GM19467 (cell line): ENCODE results near the gene PI4KB.

Experiments used
- ATAC-seq: cut with Tn5 transposase; IDR thresholded peaks from one replicate; pipeline ENCODE4 v1.9.1; 2021; ENCODE audit warnings: mild to moderate bottlenecking, moderate library complexity; ENCODE audit not compliant: unreplicated experiment

The PI4KB gene

GRCh38 chr1:151312826-151313225 lies 14.4 kb downstream of the PI4KB start:
- ATAC-seq: no peak

- no peak for ATAC-seq
Observed at GRCh38 chr1:151312411-151312810, 14.8 kb downstream of the PI4KB start.

DNA sequence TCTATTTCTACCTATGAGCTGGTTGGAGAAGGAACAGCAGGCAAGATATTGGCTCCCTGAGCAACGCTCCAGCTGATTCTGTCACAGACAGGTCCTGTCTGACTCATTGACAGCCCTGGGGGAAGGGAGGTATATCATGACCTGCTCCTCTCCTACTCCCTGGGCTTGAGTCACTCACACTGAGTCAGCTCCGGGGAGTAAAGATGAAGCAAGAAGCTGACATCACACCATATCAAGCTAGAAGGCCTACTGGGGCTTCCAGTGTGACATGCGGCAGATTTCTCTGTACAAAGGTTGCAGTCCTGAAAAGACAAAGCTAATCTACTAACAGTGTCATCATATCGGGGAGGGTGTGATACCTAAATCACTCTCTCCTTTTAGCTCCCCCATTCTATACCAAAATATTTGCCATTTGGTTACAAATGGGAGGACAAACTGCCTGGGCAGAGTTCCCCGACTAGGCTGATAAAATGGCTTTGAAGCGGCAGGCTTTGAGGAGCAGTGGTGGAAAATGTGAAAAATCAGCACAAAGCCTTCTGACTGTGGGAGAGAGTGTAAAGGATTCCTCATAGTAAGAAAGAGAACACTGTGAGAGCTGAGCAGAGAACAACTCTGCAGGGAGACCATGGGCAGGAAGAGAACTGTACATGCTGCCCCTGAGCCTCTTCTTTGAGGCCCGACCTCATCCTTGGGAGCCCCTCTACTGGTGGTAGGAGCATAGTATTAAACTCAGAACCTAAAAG lies 15.5 kb downstream of the PI4KB start:
- ATAC-seq: no peak

DNA sequence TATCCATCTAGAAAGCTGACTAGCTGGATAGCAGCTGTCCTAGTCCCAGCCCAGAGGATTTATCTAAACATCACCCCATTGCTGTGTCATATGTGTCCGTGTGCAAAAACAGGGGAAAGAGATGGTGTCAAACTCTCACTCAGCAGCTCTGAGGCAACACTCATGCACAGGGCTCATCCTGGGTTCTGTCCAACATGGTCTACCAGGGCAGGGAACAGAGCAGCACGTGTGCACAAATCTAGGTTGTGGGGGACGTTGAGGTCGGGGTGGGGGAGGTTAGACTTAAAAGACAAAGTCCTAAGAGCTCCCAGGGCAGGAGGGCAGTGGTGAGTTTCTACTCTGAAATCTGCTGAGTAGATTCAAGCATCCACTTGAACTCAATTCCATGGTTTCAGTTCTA lies 16.2 kb downstream of the PI4KB start:
- ATAC-seq: no peak

GRCh38 chr1:151309811-151310323 lies 17.3 kb downstream of the PI4KB start:
- ATAC-seq: no peak

- no peak for ATAC-seq
Observed at GRCh38 chr1:151294742-151295462, 32.3 kb downstream of the PI4KB start.

GRCh38 chr1:151293093-151293492 lies 34.1 kb downstream of the PI4KB start:
- ATAC-seq: no peak

DNA sequence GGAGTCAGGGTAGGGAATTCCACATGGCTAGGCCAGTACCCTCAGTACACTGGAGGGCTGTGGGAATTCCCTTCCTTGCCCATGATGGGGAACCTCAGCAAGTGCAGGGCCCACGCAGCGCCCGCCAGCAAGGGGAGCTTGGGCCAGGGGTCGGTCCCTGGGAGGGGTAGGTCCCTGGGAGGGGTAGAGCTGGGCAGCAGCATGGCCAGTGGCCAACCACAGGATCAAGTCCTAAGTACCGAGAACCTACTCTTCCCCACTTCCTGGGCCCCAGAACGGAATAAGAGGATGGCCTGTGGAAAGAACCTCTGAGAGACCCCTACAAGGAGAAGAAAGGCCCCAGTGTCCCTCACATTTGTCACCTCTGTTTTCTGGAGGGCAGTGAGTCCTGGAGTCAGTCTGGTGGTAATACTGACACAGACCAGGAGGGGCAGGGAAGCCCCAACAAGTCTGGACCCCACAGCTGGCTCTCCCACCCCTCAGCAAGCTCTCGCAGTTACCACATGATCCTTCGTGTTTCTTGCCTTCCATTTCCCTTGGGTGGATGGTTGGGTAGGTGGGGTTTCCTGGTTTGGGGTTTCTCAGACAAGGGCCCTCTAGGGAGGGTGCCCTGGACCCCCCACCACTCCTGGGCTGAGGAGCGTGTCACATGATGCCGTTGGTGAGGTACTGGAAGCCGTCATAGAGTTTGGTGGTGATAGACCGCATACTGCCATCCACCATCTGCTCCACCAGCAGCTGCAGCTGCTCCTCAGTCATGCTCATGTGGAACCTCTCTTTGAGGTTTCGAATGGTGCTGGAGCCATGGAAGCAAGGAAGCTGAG lies 34.8 kb downstream of the PI4KB start:
- ATAC-seq: no peak

DNA sequence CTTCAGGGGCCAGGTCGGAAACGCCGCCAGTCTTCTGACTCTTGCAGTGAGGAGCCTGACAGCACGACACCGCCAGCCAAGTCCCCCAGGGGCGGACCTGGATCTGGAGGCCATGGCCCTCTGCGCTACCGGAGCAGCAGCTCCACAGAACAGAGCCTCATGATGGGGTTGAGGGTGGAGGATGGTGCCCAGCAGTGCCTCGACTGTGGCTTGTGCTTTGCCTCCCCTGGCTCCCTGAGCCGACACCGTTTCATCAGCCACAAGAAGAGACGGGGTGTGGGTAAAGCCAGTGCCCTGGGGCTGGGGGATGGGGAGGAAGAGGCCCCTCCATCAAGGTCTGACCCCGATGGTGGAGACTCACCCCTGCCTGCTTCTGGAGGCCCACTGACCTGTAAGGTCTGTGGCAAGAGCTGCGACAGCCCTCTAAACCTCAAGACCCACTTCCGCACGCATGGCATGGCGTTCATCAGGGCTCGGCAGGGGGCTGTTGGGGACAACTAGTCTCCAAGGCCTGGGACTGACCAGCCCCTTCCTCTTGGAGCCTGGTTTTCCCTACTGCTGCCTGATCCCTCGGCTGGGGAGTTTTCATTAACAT lies 36.4 kb downstream of the PI4KB start:
- ATAC-seq: no peak

GRCh38 chr1:151289991-151290708 lies 37.1 kb downstream of the PI4KB start:
- ATAC-seq: no peak

DNA sequence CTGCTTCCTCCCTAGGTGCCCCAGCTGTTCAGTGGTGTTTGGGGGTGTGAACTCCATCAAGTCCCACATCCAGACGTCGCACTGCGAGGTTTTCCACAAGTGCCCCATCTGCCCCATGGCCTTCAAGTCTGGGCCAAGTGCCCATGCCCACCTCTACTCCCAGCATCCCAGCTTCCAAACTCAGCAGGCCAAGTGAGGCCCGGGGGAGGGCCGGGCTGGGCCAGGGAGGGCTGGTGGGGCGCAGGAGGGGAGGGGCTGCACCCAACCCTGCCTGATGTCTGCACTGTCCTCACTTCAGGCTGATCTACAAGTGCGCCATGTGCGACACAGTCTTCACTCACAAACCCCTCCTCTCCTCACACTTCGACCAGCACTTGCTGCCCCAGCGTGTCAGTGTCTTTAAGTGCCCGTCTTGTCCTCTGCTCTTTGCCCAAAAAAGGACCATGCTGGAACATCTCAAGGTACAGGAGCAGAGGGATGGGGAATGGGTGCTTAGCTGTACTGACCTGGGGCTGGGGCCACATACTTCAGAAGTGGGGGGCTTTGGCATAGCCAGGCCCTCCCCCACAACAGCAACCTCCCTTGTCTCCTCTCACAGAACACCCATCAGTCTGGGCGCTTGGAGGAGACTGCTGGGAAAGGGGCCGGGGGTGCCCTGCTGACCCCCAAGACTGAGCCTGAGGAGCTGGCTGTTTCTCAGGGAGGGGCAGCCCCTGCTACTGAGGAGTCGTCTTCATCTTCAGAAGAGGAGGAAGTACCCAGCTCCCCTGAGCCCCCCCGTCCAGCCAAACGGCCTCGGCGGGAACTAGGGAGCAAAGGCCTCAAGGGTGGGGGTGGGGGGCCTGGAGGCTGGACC lies 37.9 kb downstream of the PI4KB start:
- no peak for ATAC-seq

DNA sequence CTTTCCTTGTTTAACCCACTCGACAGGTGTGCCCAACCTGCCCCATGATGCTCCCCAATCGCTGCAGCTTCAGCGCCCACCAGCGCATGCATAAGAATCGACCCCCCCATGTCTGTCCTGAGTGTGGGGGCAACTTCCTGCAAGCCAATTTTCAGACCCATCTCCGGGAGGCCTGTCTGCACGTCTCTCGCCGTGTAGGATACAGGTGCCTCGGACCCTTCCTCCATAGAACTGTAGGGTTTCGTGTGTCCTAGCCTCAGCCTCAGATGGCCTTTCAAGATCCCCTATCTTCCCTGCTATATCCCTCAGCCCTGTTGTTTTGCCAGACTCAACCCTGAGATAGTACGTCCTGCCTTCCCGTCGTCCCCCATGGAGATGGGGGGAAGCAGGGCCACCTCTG lies 38.7 kb downstream of the PI4KB start:
- ATAC-seq: no peak

DNA sequence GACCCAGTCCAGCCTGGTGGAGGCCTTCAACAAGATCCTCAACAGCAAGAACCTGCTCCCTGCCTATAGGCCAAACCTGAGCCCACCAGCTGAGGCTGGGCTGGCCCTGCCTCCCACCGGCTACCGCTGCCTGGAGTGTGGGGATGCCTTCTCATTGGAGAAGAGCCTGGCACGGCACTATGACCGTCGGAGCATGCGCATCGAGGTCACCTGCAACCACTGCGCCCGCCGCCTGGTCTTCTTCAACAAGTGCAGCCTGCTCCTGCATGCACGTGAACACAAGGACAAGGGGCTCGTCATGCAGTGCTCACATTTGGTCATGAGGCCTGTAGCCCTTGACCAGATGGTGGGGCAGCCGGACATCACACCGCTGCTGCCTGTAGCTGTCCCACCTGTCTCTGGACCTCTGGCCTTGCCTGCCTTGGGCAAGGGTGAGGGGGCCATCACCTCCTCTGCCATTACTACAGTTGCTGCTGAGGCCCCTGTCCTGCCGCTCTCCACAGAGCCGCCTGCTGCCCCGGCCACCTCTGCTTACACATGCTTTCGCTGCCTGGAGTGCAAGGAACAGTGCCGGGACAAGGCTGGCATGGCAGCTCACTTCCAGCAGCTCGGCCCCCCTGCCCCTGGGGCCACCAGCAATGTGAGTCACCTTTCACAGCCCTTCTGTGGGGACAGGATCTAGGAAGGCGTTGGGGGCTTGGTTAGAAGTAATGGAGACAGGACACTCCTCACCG lies 39.3 kb downstream of the PI4KB start:
- no peak for ATAC-seq

- ATAC-seq: no peak
Observed at GRCh38 chr1:151287341-151287699, 39.9 kb downstream of the PI4KB start.

DNA sequence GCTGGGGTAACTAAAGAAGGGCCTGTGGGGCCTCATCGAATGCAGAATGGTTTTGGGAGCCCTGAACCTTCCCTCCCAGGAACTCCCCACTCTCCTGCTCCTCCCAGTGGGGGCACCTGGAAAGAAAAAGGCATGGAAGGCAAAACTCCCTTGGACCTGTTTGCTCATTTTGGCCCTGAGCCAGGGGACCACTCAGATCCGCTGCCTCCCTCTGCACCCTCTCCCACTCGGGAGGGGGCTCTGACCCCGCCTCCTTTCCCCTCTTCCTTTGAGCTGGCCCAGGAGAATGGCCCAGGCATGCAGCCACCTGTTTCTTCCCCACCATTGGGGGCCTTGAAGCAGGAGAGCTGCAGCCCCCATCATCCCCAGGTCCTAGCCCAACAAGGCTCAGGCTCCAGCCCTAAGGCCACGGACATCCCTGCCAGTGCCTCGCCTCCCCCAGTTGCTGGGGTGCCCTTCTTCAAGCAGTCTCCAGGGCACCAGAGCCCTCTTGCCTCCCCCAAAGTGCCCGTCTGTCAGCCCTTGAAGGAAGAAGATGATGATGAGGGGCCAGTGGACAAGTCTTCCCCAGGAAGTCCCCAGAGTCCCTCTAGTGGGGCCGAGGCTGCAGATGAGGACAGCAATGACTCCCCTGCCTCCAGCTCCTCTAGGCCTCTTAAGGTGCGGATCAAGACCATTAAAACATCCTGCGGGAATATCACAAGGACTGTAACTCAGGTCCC lies 40.4 kb downstream of the PI4KB start:
- no peak for ATAC-seq

DNA sequence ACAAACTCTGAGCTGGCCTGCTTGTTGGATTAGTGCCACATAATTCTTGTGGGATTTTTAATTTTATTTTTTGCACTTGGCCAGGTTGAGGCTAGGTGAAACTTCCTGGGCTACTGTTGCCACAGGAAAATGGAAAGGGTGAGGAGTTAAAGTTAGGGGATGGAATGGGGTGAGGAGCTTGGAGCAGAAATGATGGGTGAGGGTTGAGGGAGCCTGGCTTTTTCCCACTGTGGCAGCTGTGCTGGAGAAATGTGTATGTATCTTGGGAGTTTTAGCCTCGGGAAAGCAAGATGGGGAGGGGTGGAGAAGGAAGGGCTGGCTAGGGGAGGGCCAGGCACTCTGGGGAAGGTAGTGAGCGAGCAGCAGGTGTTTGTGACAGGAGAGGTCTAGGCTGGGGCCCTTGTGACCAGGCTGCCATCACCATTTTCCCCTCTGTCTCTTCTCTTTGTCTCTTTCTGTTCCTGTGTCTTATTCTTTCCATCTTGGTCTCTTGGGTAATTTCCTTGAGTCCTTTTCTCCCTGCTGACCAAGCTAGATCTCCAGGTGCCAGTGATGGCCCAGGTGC lies 43.1 kb downstream of the PI4KB start:
- ATAC-seq: no peak

DNA sequence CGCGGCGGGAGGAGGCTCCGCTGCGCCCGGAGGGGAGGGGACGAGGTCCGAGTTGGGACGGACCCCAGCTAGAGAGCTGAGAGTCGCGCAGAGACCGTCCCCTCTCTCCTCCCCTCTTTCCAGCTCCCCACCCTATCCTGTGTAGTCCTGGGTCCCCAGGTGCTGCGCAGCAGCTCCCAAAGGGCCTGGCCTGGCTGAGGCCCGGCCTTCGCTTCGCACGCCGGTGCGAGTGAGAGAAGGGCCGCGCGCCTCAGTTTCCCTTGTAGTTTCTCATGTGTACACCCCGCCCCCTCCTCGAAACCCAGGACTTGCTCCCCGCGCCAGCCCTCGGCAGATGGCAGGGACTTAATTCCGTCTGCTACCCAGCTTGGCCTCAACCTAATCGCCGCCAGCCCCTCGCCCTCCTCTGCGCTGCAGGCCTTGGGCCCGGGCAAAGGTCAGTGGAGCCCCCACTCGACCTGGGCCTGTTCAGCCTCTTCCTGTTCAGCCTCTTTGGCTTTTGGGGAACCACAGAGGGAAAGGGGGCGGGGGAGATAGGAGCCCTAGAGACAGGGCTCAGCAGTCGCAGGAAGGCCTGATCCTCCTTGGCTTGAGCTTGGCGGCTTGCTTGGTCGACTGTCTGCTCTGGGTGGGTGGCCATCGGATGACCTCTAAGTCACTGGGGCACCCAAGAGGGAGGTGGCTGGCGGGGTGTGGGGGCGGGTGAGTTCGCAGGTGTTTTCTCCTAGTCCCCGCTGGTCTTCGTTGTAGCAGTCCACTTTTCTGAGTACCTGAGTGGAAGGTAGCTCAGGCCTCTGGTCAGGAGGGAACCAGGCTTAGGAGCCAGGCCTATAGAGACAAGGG lies 44.1 kb downstream of the PI4KB start:
- ATAC-seq: no peak
